OCI-M2 (cell line): ENCODE results near the gene ICAM3.
"Not testable (repeated sequence)": the region's sequence is repeated elsewhere in the genome, so short reads cannot be mapped to it uniquely, and the experiment has no call there.

Source experiments
- DNase-seq: peaks from one replicate; lab custom pipeline; 2025; ENCODE audit not compliant: unreplicated experiment; lab: John Stamatoyannopoulos, UW

Gene ICAM3

DNA sequence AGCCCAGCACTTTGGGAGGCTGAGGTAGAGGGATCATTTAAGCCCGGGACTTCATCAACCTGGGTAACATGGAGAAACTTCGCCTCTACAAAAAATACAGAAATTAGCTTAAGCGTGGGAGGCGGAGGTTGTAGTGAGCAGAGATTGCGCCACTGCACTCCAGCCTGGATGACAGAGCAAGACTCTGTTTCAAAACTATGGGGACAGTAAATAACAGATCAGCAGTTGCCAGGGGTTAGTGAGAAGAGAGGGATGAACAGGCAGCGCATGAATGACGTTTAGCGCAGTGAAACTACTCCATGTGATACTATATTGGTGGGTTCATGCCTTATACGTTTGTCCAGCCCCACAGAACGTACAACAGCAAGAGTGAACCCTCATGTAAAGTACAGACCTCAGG, 7.1 kb upstream of the ICAM3 start:
- DNase-seq = no peak

DNA sequence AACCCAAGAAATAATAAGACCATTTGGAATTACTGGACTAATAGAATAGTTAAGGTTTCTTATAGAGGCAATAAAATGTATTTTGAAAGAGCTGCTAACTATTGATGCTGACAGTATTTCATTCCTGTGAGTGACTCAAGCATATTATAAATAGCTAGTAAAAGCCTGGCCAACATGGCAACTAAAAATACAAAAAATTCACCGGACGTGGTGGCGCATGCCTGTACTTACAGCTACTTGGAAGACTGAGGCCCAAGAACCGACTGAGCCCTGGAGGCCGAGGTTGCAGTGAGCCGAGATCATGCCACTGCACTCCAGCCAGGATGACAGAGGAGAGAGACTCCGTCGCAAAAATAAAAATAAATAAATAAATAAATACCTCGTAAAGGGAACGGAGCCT, 5.4 kb upstream of the ICAM3 start:
- DNase-seq = no peak

DNA sequence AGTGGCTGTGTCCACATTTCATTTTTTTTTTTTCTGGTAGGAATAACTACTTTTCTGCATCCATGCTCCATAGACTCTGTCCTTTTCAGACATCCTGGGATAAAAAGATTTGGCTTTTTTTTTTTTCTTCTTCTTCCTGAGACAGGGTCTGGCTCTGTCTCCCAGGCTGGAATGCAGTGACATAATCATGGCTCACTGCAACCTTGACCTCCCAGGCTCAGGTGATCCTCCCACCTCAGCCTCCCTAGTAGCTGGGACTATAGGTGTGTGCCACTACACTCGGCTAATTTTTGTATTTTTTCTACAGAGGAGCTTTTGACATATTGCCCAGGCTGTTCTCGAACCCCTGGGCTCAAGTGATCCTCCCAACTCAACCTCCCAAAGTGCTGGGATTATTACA, 4.1 kb upstream of the ICAM3 start:
- DNase-seq = no peak

GRCh38 chr19:10339977-10340376, 553 bp upstream of the ICAM3 start:
- DNase-seq = no peak

DNA sequence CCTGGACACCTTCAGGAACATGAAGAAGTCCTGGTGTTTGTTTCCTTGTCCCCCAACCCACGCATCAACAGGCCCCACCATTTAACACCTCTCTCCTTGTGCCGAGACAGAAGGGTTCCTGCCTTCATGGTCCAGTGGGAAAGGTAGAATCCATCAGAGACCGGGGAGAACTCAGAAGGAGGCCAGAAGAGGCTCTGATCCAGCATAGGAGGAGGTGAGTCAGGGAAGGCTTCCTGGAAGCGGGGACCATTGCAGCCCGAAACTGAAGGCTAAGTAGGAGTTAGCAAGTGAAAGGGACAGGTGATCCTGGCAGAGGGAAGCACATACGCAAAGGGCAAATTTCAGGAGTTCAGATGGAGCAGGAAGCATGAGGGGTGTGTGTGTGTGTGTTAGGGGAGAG, 484 bp downstream of the ICAM3 start:
- DNase-seq = no peak

DNA sequence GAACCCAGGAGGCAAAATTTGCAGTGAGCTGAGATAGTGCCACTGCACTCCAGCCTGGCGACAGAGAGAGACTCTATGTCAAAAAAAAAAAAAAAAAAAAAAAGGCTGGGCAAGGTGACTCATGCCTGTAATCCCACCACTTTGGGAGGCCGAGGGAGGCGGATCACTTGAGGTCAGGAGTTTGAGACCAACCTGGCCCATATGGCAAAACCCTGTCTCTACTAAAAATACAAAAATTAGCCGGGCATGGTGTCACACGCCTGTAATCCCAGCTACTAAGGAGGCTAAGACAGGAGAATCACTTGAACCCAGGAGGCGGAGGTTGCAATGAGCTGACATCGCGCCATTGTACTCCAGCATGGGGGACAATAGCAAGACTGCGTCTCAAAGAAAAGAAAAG, 2.7 kb downstream of the ICAM3 start:
- DNase-seq = not testable (repeated sequence)

- DNase-seq = no peak
These were observed 4.0 kb downstream of the ICAM3 start for GRCh38 chr19:10335352-10335985.

DNA sequence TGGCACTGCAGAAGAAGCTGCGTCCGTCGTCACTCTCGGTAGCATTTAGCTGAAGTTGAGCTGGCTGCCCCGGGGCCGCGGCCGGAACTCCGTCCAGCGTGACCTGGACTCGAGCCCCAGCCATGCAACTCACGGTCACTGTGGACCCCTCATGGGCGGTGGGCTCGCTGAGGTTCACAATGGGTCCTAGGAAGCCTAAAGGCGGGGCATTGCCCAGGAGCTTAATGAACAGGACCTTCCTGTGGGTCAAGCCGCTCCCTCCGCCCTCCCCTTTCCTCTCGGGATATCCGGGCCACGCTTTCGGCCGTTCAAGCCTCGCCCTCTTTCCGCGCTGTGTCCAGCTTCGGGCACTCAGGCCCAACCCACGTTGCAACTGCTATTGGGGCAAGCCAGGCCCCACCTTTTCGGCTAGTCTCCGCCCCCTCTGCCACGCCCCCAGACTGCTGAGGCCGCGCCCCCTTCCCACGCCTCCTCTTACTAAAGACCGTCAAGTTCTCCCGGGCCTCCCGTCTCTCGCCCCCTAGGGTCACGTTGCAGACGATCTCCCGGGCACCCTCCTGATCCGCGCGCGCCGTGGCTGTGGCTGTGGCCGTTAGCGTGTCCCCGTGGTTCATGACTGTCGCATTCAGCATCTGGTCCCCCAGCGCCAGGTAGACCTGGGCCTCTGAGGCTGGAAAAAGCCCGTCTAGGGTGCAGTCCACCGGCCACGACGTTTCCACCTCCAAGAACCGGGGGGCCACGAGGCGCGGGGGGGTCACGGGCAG, 4.7 kb downstream of the ICAM3 start:
- DNase-seq = peak; percentile 100

- peak; percentile 98 for DNase-seq
These were observed 5.5 kb downstream of the ICAM3 start for GRCh38 chr19:10333758-10334587.

- peak; percentile 100 for DNase-seq
These were observed 6.3 kb downstream of the ICAM3 start, which contains the start of gene RAVER1 for GRCh38 chr19:10332965-10333757. RAVER1 (minus strand) TSS chr19:10333529; CDS start chr19:10333507, 22 bp downstream.

DNA sequence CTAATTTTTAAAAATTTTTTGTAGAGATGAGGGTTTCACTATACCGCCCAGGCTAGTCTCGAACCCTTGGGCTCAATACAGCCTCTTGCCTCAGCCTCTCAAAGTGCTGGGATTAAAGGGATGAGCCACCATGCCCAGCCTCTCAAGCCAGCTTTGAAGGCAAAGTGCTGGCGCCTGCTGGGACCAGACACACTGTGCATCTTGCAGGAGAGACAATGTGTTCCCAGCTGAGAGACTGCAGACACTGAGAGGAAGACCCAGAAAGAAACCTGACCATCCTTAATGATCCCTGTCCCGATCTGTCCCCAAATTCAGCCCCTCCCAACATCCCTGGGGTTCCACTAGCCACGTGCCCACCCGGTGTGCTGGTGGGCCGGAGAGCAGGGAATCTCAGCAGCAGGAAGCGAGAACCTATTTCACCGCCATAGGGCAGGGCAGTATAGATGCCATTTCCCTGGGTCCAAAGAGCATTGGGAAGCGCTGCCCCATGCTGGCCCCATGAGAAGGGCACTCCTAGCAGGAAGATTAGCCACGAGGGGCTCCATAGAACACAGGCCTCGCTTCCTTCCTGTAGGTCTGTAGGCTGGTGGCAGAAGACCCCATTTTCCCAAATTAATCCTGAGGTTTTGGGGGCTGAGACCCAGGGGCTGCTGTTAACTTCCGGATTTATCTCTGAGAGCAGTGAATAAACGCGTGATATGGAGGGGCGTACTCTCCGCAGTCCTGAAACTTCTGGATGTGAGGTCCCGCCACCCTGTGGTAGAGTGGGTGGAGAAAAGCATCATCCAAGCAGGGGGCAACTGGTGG, 7.1 kb downstream of the ICAM3 start:
- no peak for DNase-seq

GRCh38 chr19:10329555-10329954, 9.9 kb downstream of the ICAM3 start:
- DNase-seq = no peak

GRCh38 chr19:10328558-10329429, 10.6 kb downstream of the ICAM3 start:
- DNase-seq = no peak

DNA sequence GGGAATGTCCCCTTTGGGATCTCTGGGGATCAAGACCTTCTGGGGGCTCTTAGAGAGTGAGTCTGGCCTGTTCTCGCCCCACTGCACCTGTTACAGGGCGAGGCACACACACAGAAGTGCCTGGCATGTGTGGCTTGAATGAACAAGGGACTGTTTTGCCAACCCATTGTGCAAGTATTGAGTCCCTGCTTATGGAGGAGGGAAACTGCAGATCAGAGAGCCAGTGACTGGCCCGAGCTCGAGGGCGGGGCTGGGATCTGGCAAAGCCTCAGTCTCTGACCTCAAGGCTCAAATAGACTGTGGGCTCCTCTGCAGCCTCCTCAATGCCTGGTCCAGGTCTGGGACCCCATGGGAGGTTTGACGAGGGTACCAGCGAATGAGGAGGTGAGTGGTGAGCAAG, 11.6 kb downstream of the ICAM3 start:
- no peak for DNase-seq

DNA sequence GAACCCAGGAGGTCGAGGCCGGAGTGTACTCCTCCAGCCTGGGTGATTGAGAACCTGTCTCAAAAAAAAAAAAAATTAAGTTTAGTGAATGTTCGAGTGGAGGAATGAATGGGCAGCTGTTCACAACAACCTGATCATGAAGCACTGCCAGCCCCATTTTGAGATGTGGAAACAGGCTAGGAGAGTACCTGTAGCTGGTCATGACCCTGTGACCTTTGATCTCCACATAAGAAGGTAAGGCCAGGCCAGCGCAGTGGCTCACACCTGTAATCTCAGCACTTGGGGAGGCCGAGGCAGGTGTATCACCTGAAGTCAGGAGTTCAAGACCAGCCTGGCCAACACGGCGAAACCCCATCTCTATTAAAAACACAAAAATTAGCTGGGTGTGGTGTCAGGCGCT, 13.7 kb downstream of the ICAM3 start:
- no peak for DNase-seq

DNA sequence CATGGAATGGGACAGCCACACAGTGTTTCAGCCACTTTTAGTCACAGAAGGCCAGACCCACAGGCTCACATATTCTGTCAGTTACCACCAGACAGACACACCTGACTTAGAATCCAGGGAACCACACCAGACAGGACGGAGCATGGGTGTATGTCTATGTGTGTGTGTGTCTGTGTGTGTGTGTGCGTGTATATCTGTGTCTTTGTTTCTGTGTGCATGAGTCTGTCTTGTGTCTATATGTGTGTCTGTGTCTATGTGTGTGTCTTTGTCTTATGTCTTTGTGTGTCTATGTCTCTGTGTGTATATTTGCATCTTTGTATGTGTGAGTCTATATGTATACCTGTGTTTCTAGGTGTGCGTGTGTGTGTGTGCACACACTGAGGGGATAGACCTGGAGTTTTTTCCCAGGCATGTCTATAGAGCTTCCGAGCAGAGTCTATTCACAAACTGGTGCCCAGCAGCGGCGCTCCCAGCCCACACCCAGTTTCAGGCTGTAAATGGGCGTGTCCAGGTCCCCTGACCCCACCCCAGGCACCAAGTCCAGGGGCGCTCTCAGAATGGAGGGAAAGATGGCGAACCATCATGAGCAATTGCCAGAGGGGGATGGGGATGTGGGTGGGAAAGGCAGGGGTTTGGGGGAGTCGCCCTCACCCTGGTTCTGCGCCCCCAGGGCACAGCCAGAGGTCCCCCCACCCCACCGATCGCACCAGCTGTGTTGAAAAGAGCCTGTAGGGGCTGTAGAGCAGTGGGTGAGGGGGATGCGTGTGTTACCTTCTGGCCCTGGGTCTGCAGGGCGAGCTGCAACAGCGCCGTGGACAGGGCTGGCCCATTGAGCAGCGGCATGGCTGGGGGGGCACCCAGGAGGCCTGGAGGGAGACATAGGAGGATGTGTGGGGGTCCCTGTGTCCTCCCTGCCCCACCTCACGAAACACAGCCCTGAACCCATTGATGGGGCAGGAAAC, 17.3 kb downstream of the ICAM3 start:
- DNase-seq = no peak

GRCh38 chr19:10321417-10321797, 18.0 kb downstream of the ICAM3 start:
- DNase-seq = no peak
